ENCODE measurements around the gene CDC14B.

The CDC14B gene

DNA sequence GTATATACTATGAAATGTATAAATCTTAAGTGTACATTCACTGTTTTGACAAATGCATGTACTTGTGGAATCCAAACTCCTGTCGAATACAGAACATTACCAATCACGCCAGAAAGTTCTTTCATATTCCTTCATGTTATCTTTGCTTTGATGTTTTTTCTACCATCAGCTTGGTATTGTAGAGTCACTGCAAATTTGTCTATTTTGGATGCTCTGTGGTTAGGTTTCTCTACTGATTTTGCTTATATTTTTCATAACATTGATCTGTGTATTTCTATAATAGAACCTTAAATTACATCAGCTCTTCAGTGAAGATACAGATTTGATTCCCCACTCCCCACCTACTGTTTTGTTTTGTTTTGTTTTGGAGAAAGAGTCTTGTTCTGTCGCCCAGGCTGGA, 138.9 kb downstream of the CDC14B start:
- DNase-seq, result no peak

- DNase-seq, result no peak
Observed at GRCh38 chr9:96478829-96479371, 140.7 kb downstream of the CDC14B start.

- no peak for DNase-seq
Observed at GRCh38 chr9:96476591-96476990, 143.1 kb downstream of the CDC14B start.

- no peak for DNase-seq
Observed at GRCh38 chr9:96476013-96476412, 143.6 kb downstream of the CDC14B start.

DNA sequence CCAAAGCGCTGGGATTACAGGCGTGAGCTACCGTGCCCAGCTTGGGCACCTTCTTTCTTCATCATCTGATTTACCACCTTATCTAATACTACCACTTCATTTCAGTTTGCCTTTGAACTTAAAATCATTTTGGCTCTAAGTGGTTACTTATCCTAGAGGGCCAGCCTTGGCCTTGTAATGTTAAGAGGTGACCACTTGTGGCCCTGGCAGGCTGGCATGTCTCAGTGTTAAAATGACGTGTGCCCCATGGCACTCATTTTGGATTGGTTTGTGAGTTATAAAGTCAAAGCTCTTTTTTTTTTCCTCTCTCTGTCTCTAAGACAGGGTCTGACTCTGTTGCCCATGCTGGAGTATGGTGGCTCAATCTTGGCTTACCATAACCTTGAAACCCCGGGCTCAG, 151.9 kb downstream of the CDC14B start:
- no peak for DNase-seq

- no peak for DNase-seq
Observed at GRCh38 chr9:96464426-96464825, 155.2 kb downstream of the CDC14B start.

- no peak for DNase-seq
Observed at GRCh38 chr9:96462541-96462940, 157.1 kb downstream of the CDC14B start.

GRCh38 chr9:96461336-96461735, 158.3 kb downstream of the CDC14B start:
- no peak for DNase-seq

DNA sequence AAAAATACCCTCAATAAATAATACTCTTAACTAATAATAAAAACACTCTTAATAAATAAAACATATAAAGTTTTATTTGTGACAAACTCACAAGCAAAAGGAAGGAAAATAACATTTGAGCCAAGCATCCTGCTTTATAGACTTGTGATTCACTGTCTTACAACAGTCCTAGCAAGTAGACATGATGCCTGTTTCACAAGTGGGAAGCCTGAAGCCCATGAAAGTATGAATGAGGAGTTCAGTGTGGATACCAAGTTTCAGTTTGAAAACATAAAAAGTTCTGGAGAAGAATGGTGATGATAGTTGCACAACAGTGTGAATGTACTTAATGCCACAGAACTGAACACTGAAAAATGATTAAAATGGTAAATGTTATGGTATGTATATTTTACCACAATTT, 158.8 kb downstream of the CDC14B start:
- no peak for DNase-seq

- no peak for DNase-seq
Observed at GRCh38 chr9:96460470-96460869, 159.2 kb downstream of the CDC14B start.

- no peak for DNase-seq
Observed at GRCh38 chr9:96459268-96460007, 160.2 kb downstream of the CDC14B start.

GRCh38 chr9:96458226-96458625, 161.4 kb downstream of the CDC14B start:
- no peak for DNase-seq

GRCh38 chr9:96457266-96457665, 162.4 kb downstream of the CDC14B start:
- DNase-seq, result no peak

GRCh38 chr9:96453625-96454024, 166.0 kb downstream of the CDC14B start:
- no peak for DNase-seq

- DNase-seq, result no peak
Observed at GRCh38 chr9:96450613-96451528, 168.8 kb downstream of the CDC14B start.

Data from GF-D8 (cell line).